H9 (cell line): ENCODE results near the gene MKNK2. TPM values are rescaled to one million over a fixed set of nuclear protein-coding genes. Genes with fewer than 3 reads are reported as not detected.
A peak's percentile ranks its signal among the peaks of the same experiment; 100 is the strongest.

Experiments used
- DNase-seq: peaks from one replicate; pipeline ENCODE4 v3.0.0-alpha.2; 2017
- H2AFZ ChIP-seq: one replicate; pipeline ENCODE4 v1.6.1; 2013; ENCODE audit warnings: mild to moderate bottlenecking, low read length, control low read depth, moderate library complexity
- H2AK5ac ChIP-seq: 2 replicates; pipeline ENCODE4 v1.6.1; 2013; ENCODE audit warnings: low read length, control low read depth, mixed read lengths; ENCODE audit not compliant: insufficient read length
- H2BK120ac ChIP-seq: one replicate; pipeline ENCODE4 v1.6.1; 2013; ENCODE audit warnings: low read depth, mild to moderate bottlenecking, low read length, control low read depth, inconsistent platforms; ENCODE audit not compliant: poor library complexity, severe bottlenecking
- H2BK12ac ChIP-seq: 2 replicates; pipeline ENCODE4 v1.6.1; 2013; ENCODE audit warnings: low read length, control low read depth, mixed read lengths, low read depth; ENCODE audit not compliant: insufficient read length
- H2BK15ac ChIP-seq: 2 replicates; pipeline ENCODE4 v1.6.1; 2013; ENCODE audit warnings: low read depth, low read length, control low read depth
- H2BK20ac ChIP-seq: one replicate; pipeline ENCODE4 v1.6.1; 2013; ENCODE audit warnings: low read depth, mild to moderate bottlenecking, low read length, control low read depth, inconsistent platforms; ENCODE audit not compliant: poor library complexity, severe bottlenecking
- H2BK5ac ChIP-seq: 2 replicates; pipeline ENCODE4 v1.6.1; 2013; ENCODE audit warnings: low read length, control low read depth, mixed read lengths; ENCODE audit not compliant: insufficient read length
- H3K14ac ChIP-seq: 2 replicates; pipeline ENCODE4 v1.6.1; 2013; ENCODE audit warnings: low read length, control low read depth; ENCODE audit not compliant: insufficient read depth
- H3K18ac ChIP-seq: 2 replicates; pipeline ENCODE4 v1.6.1; 2013; ENCODE audit warnings: low read depth, mild to moderate bottlenecking, mixed read lengths, low read length, control low read depth; ENCODE audit not compliant: insufficient read length
- H3K23ac ChIP-seq: 2 replicates; pipeline ENCODE4 v1.6.1; 2013; ENCODE audit warnings: low read length, control low read depth, mixed read lengths, low read depth; ENCODE audit not compliant: insufficient read length
- H3K23me2 ChIP-seq: 2 replicates; pipeline ENCODE4 v1.6.1; 2013; ENCODE audit warnings: low read depth, mild to moderate bottlenecking, mixed read lengths, low read length, control low read depth; ENCODE audit not compliant: insufficient read length, poor library complexity, severe bottlenecking
- H3K27ac ChIP-seq: 2 replicates; pipeline ENCODE4 v1.5.1; 2013; ENCODE audit warnings: low read length, control low read depth, mixed read lengths, low read depth; ENCODE audit not compliant: insufficient read length
- H3K27me3 ChIP-seq: 2 replicates; pipeline ENCODE4 v1.6.1; 2013; ENCODE audit warnings: low read length, control low read depth, inconsistent platforms; ENCODE audit not compliant: insufficient read depth
- H3K4ac ChIP-seq: 2 replicates; pipeline ENCODE4 v1.6.1; 2013; ENCODE audit warnings: low read depth, mild to moderate bottlenecking, control low read depth, inconsistent platforms, low read length, moderate library complexity
- H3K4me1 ChIP-seq: 2 replicates; pipeline ENCODE4 v1.6.1; 2013; ENCODE audit warnings: low read length, control low read depth, inconsistent platforms; ENCODE audit not compliant: insufficient read depth
- H3K4me2 ChIP-seq: 2 replicates; pipeline ENCODE4 v1.6.1; 2013; ENCODE audit warnings: low read length, control low read depth, mixed read lengths; ENCODE audit not compliant: insufficient read length, insufficient read depth
- H3K56ac ChIP-seq: 2 replicates; pipeline ENCODE4 v1.6.1; 2013; ENCODE audit warnings: low read depth, mild to moderate bottlenecking, mixed read lengths, low read length, control low read depth; ENCODE audit not compliant: insufficient read length
- H3K79me1 ChIP-seq: 2 replicates; pipeline ENCODE4 v1.6.1; 2013; ENCODE audit warnings: low read depth, mild to moderate bottlenecking, moderate library complexity, low read length, control low read depth, inconsistent platforms; ENCODE audit not compliant: insufficient read depth, poor library complexity, severe bottlenecking
- H3K79me2 ChIP-seq: 2 replicates; pipeline ENCODE4 v1.6.1; 2013; ENCODE audit warnings: low read length, control low read depth, inconsistent platforms; ENCODE audit not compliant: insufficient read depth
- H3K9ac ChIP-seq: 2 replicates; pipeline ENCODE4 v1.6.1; 2013; ENCODE audit warnings: low read length, control low read depth, mixed read lengths; ENCODE audit not compliant: insufficient read length; ENCODE audit errors: extremely low read depth
- H3K9me3 ChIP-seq: one replicate; pipeline ENCODE4 v1.6.1; 2013; ENCODE audit warnings: low read depth, low read length, inconsistent platforms; ENCODE audit not compliant: control insufficient read depth
- H3T11ph ChIP-seq: one replicate; pipeline ENCODE4 v1.6.1; 2013; ENCODE audit warnings: mild to moderate bottlenecking, low read length, control low read depth, inconsistent platforms
- H4K20me1 ChIP-seq: one replicate; pipeline ENCODE4 v1.6.1; 2013; ENCODE audit not compliant: control insufficient read depth, insufficient read length, insufficient read depth
- H4K5ac ChIP-seq: 2 replicates; pipeline ENCODE4 v1.6.1; 2013; ENCODE audit warnings: low read depth, mild to moderate bottlenecking, mixed read lengths, low read length, control low read depth; ENCODE audit not compliant: insufficient read length
- H4K8ac ChIP-seq: replicated peaks from 2 replicates; pipeline ENCODE4 v1.6.1; 2013; ENCODE audit warnings: low read length, control low read depth, mixed read lengths, low read depth; ENCODE audit not compliant: insufficient read length
- H4K91ac ChIP-seq: 2 replicates; pipeline ENCODE4 v1.6.1; 2013; ENCODE audit warnings: low read depth, mild to moderate bottlenecking, moderate library complexity, mixed read lengths, low read length, control low read depth; ENCODE audit not compliant: insufficient read length
- H3K27ac Mint-ChIP-seq, 3 experiments: 2 replicates in 2 of 3; 3 replicates in 1 of 3; pipeline ENCODE4 v1.8.0; 2020 to 2021; ENCODE audit warnings: mixed read lengths in 3 of 3, mild to moderate bottlenecking in 1 of 3, moderate library complexity in 1 of 3
- H3K27me3 Mint-ChIP-seq: 2 replicates; pipeline ENCODE4 v1.8.0; 2021; ENCODE audit warnings: low read depth, mild to moderate bottlenecking, moderate library complexity, mixed read lengths
- H3K36me3 Mint-ChIP-seq, 3 experiments: 2 replicates in 2 of 3; 3 replicates in 1 of 3; pipeline ENCODE4 v1.8.0; 2020 to 2021; ENCODE audit warnings: low read depth in 3 of 3, mixed read lengths in 3 of 3; ENCODE audit not compliant: insufficient read depth in 1 of 3
- H3K4me1 Mint-ChIP-seq, 2 experiments: 2 replicates each; pipeline ENCODE4 v1.8.0; 2020; ENCODE audit warnings: mixed read lengths in 2 of 2
- H3K4me3 Mint-ChIP-seq, 2 experiments: 2 replicates in 1 of 2; 3 replicates in 1 of 2; pipeline ENCODE4 v1.8.0; 2020 to 2021; ENCODE audit warnings: mild to moderate bottlenecking in 2 of 2, mixed read lengths in 2 of 2, moderate library complexity in 1 of 2
- H3K9me3 Mint-ChIP-seq, 2 experiments: 2 replicates in 1 of 2; 3 replicates in 1 of 2; pipeline ENCODE4 v1.8.0; 2020; ENCODE audit warnings: mild to moderate bottlenecking in 2 of 2, mixed read lengths in 2 of 2, moderate library complexity in 1 of 2
- WGBS: extraction: QIAGEN DNeasy Blood & Tissue Kit; methylation state at CpG from one replicate; pipeline ENCODE4 v1.1.7; 2013; ENCODE audit warnings: missing lambda C conversion rate, low lambda C conversion rate, mixed read lengths; ENCODE audit not compliant: insufficient read length; ENCODE audit errors: extremely low coverage; 5-methylcytosine and 5-hydroxymethylcytosine counted together
- total RNA-seq: library from RNA; stranded (reverse); gene quantifications from 2 replicates; pipeline ENCODE4 v1.2.1, GENCODE V29; 2021
- TF ChIP-seq, protein P1 (sequence below): fragments of 200-600 bp; sonication (generic); conservative IDR thresholded peaks from 3 replicates; pipeline ENCODE4 v1.8.0; 2021; ENCODE audit warnings: antibody characterized with exemption, mild to moderate bottlenecking

The MKNK2 gene
- total RNA-seq, 1 experiment from 2014 or later: 153 TPM

DNA sequence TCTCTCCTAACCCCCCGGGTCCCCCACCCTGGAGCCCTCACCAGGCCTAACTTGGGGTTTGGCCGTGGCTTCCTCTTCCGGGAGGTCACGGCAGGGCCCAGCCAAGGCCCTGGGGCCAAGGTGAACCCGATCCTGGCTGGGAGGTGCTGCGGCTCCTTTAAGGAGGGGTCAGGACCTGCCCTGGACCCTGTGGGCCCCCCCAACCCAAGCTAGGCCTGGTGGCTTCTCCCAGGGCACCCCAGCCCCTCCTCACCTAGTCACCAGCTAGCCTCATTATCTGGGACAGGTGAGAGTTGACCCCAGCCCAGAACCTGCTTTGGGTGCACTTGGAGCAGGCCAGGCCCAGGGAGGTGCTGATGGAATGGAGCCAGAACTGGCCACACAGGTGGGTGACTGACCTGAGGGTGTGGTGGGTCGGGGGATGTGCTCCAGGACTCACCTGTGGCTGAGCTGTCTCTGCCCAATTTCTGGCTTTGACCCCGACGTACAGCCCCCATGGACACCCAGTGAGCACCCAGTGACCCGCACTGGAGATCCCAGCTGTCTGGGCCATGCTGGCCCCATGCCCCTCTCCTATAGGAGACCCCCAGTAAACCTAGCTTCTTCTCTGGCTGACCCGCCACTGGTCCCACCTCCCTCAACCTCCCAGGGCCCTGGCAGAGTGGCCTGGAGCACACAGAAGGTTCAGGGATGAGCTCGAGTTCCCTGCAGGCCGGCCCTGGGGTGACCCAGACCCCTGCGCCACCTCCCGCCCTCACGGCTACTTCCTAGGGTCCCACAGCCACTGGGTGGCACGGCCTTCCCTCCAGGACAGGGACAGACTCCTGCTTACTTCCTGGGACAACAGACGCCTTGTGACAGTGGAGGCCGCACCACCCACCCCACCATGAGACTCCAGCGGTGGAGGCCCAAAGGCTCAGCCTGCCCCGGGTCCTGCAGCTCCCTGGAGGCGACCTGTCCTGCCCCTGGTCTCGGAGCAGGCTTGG is 6.7 kb upstream of the MKNK2 start:
- peaks cover 25 to 43% of the 10 kb centered on the region in 2 experiments for H3K4me1 Mint-ChIP-seq
- Histone ChIP-seq H2BK5ac (no peak overlapping the region), H3K27me3 (no peaks in the 10 kb centered on the region), H3K79me2 (no peaks in the 10 kb centered on the region), H3K27ac (no peak overlapping the region), H3K18ac (peak overlapping the region; percentile 27), H2BK15ac (no peak overlapping the region), H2AFZ (no peak overlapping the region), H3K23ac (no peak overlapping the region), H3K4ac (peak overlapping the region; percentile 58; the same call in 1 of the 2 replicates), H3K4me1 (no peaks in the 10 kb centered on the region), H3K4me2 (no peak overlapping the region), H3K79me1 (no peaks in the 10 kb centered on the region), H3T11ph (no peak overlapping the region), H4K91ac (peak overlapping the region; percentile 33), H3K14ac (peak overlapping the region; percentile 17), H2BK12ac (no peak overlapping the region), H3K9me3 (no peaks in the 10 kb centered on the region), H3K23me2 (peaks cover 10% of the 10 kb centered on the region), H3K56ac (no peak overlapping the region), H4K20me1 (no peaks in the 10 kb centered on the region), H2AK5ac (no peak overlapping the region), H2BK120ac (no peak overlapping the region), H4K5ac (no peak overlapping the region), H4K8ac (no peak overlapping the region), H3K9ac (no peak overlapping the region), H2BK20ac (no peak overlapping the region)
- no peaks in the 10 kb centered on the region for H3K27me3 Mint-ChIP-seq
- H3K9me3 Mint-ChIP-seq: no peaks in the 10 kb centered on the region; a peak in 1 of 5 replicates
- no peaks in the 10 kb centered on the region for H3K36me3 Mint-ChIP-seq
- DNase-seq: no peak
- peak overlapping the region in 1 of 3 experiments; percentile 34; a peak in 2 of 7 replicates for H3K27ac Mint-ChIP-seq
- no CpG with 5 or more reads among the region's 23 CpGs for WGBS
- TF ChIP-seq, protein P1, sequence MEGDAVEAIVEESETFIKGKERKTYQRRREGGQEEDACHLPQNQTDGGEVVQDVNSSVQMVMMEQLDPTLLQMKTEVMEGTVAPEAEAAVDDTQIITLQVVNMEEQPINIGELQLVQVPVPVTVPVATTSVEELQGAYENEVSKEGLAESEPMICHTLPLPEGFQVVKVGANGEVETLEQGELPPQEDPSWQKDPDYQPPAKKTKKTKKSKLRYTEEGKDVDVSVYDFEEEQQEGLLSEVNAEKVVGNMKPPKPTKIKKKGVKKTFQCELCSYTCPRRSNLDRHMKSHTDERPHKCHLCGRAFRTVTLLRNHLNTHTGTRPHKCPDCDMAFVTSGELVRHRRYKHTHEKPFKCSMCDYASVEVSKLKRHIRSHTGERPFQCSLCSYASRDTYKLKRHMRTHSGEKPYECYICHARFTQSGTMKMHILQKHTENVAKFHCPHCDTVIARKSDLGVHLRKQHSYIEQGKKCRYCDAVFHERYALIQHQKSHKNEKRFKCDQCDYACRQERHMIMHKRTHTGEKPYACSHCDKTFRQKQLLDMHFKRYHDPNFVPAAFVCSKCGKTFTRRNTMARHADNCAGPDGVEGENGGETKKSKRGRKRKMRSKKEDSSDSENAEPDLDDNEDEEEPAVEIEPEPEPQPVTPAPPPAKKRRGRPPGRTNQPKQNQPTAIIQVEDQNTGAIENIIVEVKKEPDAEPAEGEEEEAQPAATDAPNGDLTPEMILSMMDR: no peak
- no peak overlapping the region for H3K4me3 Mint-ChIP-seq
